ENCODE results near the gene UBA6. TPM values are rescaled to one million over a fixed set of nuclear protein-coding genes. Genes with fewer than 3 reads are reported as not detected.

The UBA6 gene
- total RNA-seq, 1 donor from 2014 or later, result 146 TPM

GRCh38 chr4:67565284-67565683 is 135.7 kb downstream of the UBA6 start:
- DNase-seq (ENCODE audit: low read depth), result no peak
- Histone ChIP-seq H3K4me3 (ENCODE audit: low read depth, low read length) (no peak overlapping the region), H3K27me3 (ENCODE audit: control insufficient read depth, insufficient read depth, low read length) (no peaks in the 10 kb centered on the region), H3K36me3 (ENCODE audit: control insufficient read depth, insufficient read depth, low read length) (no peaks in the 10 kb centered on the region)
- TF ChIP-seq, protein P1, sequence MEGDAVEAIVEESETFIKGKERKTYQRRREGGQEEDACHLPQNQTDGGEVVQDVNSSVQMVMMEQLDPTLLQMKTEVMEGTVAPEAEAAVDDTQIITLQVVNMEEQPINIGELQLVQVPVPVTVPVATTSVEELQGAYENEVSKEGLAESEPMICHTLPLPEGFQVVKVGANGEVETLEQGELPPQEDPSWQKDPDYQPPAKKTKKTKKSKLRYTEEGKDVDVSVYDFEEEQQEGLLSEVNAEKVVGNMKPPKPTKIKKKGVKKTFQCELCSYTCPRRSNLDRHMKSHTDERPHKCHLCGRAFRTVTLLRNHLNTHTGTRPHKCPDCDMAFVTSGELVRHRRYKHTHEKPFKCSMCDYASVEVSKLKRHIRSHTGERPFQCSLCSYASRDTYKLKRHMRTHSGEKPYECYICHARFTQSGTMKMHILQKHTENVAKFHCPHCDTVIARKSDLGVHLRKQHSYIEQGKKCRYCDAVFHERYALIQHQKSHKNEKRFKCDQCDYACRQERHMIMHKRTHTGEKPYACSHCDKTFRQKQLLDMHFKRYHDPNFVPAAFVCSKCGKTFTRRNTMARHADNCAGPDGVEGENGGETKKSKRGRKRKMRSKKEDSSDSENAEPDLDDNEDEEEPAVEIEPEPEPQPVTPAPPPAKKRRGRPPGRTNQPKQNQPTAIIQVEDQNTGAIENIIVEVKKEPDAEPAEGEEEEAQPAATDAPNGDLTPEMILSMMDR (IDR thresholded peaks at IDR 0.05; ENCODE audit: insufficient read depth, low read length, poor library complexity, severe bottlenecking), result no peak

Other genes with a start within 250 kb of the UBA6 start
- 7.8 and 7.9 TPM in 2 replicates for gene CENPC, start 155.7 kb downstream of the UBA6 start, total RNA-seq
- gene STAP1, start 142.4 kb downstream of the UBA6 start, total RNA-seq, result not detected in 2 replicates
- gene GNRHR, start 53.2 kb upstream of the UBA6 start, total RNA-seq, result not detected in 2 replicates
- gene TMPRSS11D, start 182.8 kb upstream of the UBA6 start, total RNA-seq, result not detected in 2 replicates